GM12872 (cell line): ENCODE measurements around the gene RTBDN.

Experiments used
- TF ChIP-seq, protein P1 (sequence below): IDR thresholded peaks from 3 replicates; pipeline ENCODE4 v1.5.1; 2011; ENCODE audit warnings: low read depth, mild to moderate bottlenecking, low read length, moderate library complexity; ENCODE audit not compliant: insufficient read depth

Gene RTBDN

GRCh38 chr19:12782424-12783290 lies 51.7 kb downstream of the RTBDN start:
- TF ChIP-seq, protein P1, sequence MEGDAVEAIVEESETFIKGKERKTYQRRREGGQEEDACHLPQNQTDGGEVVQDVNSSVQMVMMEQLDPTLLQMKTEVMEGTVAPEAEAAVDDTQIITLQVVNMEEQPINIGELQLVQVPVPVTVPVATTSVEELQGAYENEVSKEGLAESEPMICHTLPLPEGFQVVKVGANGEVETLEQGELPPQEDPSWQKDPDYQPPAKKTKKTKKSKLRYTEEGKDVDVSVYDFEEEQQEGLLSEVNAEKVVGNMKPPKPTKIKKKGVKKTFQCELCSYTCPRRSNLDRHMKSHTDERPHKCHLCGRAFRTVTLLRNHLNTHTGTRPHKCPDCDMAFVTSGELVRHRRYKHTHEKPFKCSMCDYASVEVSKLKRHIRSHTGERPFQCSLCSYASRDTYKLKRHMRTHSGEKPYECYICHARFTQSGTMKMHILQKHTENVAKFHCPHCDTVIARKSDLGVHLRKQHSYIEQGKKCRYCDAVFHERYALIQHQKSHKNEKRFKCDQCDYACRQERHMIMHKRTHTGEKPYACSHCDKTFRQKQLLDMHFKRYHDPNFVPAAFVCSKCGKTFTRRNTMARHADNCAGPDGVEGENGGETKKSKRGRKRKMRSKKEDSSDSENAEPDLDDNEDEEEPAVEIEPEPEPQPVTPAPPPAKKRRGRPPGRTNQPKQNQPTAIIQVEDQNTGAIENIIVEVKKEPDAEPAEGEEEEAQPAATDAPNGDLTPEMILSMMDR = peak; percentile 21; the same call in 1 of the 3 replicates

DNA sequence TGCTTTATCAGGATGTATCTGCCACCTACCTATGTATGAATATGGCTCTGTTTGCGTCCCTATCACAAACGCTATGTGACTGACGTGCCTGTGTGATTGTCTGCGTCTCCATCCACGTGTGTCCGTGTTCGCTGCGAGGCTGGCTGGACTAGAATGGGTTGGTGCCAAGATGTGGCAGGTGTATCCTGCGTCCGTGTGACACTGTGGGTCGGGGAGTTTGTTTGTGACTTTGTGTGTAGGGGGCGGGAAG lies 52.3 kb downstream of the RTBDN start:
- TF ChIP-seq, protein P1 = no peak

- TF ChIP-seq, protein P1 = 0 out of 3 replicates have a peak, but pooled peaks have one; percentile 19
Measured at GRCh38 chr19:12779162-12779993, 55.0 kb downstream of the RTBDN start.

DNA sequence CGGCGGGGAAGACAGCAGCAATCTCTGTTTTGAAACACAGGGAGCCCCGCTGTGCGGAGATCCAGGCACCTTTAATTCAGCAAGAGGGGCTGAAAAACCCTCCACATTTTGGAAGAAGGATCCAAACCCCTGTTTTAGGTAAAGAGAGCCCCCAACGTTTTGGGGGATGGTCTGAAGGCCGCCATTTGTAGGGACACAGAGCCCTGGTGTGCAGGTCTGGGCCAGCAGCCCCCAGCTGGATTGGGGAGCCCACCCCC lies 55.5 kb downstream of the RTBDN start:
- TF ChIP-seq, protein P1 = no peak

DNA sequence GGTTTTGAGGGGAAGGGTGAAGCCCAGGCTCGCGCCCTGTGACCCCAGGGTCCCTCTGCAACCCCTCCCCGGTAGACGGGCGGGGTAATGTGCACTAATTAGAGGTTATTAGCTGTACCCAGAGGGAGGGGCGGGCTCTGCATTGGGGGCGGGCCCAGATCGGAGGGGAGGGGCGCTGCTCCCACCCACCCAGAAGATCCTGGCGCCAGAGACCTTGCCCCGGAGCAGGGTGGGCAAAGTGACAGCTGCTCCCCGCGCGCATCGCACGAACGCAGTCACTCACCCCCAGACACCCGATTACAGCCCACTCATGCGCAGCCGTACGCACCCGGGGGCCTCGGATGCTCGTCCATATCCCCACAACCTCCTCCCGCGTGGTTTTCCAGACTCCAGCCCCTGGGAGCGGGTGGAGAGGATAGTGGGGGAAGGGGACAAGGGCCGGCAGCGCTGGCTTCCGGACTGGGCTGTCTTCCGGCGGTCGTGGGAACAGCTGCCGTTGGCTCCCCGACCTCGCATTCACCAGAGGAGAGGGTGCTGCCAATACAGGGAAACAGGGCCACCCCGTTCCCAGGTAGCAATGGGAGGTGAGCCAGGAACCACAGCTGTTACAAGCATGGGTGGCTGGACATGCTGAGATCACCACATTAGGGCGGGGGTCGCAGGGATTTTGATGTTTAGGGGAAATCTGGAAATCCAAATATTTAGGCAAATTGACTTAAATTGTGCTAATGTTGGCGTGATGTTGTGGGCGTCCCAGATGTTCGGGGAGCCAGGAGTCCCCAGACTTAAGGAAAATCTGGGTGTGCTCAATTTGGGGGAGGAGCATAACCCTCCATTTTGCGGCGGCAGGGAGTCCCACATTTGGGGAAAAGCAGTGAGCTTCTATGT lies 56.1 kb downstream of the RTBDN start:
- TF ChIP-seq, protein P1 = no peak

- TF ChIP-seq, protein P1 = peak; percentile 89
Measured at GRCh38 chr19:12777217-12778016, 57.0 kb downstream of the RTBDN start.
